RWPE1 (cell line): Measurements from ENCODE around the gene PPDPF.

Experiments
- CTCF ChIA-PET: fragments of 350-600 bp; sonication (Branson Sonifier 250); formaldehyde crosslinking; extraction: SDS; loops from one replicate; lab custom pipeline; 2021; lab: Yijun Ruan, JAX
- POLR2A ChIA-PET: fragments of 400-600 bp; formaldehyde crosslinking; extraction: SDS; loops from one replicate; lab custom pipeline; 2020; ENCODE audit warnings: antibody characterized with exemption; ENCODE audit not compliant: low non-redundant PET; lab: Yijun Ruan, JAX
- DNase-seq: peaks from one replicate; pipeline ENCODE4 v3.0.0; 2012; ENCODE audit warnings: low spot score
- H3K27ac ChIP-seq: fragments of 450-650 bp; 2 replicates; pipeline ENCODE4 v1.5.1; 2017
- CTCF ChIP-seq: fragments of 450-650 bp; conservative IDR thresholded peaks from 2 replicates; pipeline ENCODE4 v1.5.1; 2017; ENCODE audit warnings: low read depth, mild to moderate bottlenecking

The PPDPF gene

GRCh38 chr20:63564036-63564810, 43.7 kb downstream of the PPDPF start:
- CTCF ChIA-PET = interaction anchor here (0.9 kb wide), 1 partner anchor 474 kb away, joined by 6 read pairs; no protein-coding TSS in a partner anchor
- no peak for DNase-seq
- POLR2A ChIA-PET = no interaction called here
- no peak for TF ChIP-seq CTCF
- H3K27ac ChIP-seq = no peak overlapping the region

- POLR2A ChIA-PET = no interaction called here
- no peak for TF ChIP-seq CTCF
- CTCF ChIA-PET = interaction anchor here (0.9 kb wide), 1 partner anchor 473 kb away, joined by 6 read pairs; no protein-coding TSS in a partner anchor
- H3K27ac ChIP-seq = no peak overlapping the region
- no peak for DNase-seq
Measured at GRCh38 chr20:63565021-63565698, 44.6 kb downstream of the PPDPF start.

GRCh38 chr20:63565699-63566335, 45.3 kb downstream of the PPDPF start:
- H3K27ac ChIP-seq = no peak overlapping the region
- ChIA-PET POLR2A (no interaction called here), CTCF (interaction anchor here (0.9 kb wide), 1 partner anchor 472 kb away, joined by 6 read pairs; no protein-coding TSS in a partner anchor)
- DNase-seq = no peak
- TF ChIP-seq CTCF = no peak

GRCh38 chr20:63566395-63567135, 46.0 kb downstream of the PPDPF start:
- no peak for TF ChIP-seq CTCF
- H3K27ac ChIP-seq = no peak overlapping the region
- ChIA-PET POLR2A (no interaction called here), CTCF (interaction anchor here (0.6 kb wide), 1 partner anchor 16 kb away, joined by 4 read pairs; no protein-coding TSS in a partner anchor)
- no peak for DNase-seq

- no peak for DNase-seq
- TF ChIP-seq CTCF = no peak
- CTCF ChIA-PET = no interaction called here
- no peak overlapping the region for H3K27ac ChIP-seq
- POLR2A ChIA-PET = interaction anchor here (0.9 kb wide), 1 partner anchor 14 kb away, joined by 4 read pairs; no protein-coding TSS in a partner anchor
Measured at GRCh38 chr20:63567136-63567385, 46.5 kb downstream of the PPDPF start.
